ENCODE data around the gene PLAGL2.
"Not testable (repeated sequence)": the region's sequence is repeated elsewhere in the genome, so short reads cannot be mapped to it uniquely, and the experiment has no call there.

PLAGL2 gene

DNA sequence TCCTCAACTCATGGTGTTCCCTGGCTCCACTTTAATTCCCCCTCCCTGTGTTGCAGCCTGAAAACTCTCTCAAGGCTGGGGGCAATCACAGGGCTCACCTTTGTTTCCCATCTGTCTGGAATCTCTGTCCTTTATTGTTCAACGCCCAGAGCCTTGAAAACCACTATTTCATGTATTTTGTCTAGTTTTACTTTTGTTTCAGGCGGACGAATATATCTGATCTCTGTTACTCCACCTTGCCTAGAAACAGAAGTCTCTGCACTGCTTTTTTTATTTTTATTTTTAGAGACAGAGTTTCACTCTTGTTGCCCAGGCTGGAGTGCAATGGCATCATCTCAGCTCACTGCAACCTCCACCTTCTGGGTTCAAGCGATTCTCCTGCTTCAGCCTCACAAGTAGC is 27.6 kb downstream of the PLAGL2 start:
- DNase-seq (ENCODE audit: low spot score) = no peak

DNA sequence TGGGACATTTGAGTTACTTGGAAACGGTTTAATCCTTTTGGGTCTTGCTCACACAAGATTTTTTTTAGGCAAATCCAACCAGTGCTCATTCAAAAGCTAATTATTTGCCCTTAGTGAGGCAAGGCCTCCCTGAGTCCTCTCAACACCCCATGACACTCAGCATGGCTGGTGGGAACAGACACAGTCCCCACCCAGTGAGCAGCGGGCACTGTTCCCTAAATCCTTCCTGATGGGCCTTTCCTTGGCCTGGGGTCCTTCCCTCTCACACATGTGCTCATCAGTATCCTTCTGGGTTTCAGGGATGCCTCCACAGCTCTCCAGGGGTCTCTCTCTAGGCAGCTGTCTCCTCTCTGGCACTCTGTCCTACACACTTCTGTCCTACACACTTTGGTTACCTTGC is 28.0 kb downstream of the PLAGL2 start:
- no peak for DNase-seq (ENCODE audit: low spot score)

GRCh38 chr20:32177696-32178095 is 29.8 kb downstream of the PLAGL2 start:
- not testable (repeated sequence) for DNase-seq (ENCODE audit: low spot score)

- no peak for DNase-seq (ENCODE audit: low spot score)
Observed at GRCh38 chr20:32168184-32168910, 39.2 kb downstream of the PLAGL2 start.

DNA sequence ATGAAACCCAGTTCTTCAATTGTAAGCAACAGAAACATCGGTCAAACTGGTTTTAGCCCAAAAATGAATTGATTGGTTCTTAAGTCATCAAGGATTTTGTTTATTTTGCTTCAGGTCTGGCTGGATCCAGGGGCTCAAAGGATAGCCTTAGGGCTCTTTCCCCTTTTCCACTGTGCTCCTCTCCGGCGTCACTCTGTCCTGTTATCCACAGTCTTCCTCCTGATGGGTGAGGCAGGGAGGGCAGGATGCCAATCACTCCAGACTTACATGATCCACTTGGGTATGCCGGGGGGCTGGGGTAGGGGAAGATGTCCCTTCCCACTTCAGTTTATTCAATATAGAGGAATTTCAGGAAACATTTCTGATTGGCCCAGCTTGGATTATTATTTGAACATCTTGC is 40.0 kb downstream of the PLAGL2 start:
- no peak for DNase-seq (ENCODE audit: low spot score)

DNA sequence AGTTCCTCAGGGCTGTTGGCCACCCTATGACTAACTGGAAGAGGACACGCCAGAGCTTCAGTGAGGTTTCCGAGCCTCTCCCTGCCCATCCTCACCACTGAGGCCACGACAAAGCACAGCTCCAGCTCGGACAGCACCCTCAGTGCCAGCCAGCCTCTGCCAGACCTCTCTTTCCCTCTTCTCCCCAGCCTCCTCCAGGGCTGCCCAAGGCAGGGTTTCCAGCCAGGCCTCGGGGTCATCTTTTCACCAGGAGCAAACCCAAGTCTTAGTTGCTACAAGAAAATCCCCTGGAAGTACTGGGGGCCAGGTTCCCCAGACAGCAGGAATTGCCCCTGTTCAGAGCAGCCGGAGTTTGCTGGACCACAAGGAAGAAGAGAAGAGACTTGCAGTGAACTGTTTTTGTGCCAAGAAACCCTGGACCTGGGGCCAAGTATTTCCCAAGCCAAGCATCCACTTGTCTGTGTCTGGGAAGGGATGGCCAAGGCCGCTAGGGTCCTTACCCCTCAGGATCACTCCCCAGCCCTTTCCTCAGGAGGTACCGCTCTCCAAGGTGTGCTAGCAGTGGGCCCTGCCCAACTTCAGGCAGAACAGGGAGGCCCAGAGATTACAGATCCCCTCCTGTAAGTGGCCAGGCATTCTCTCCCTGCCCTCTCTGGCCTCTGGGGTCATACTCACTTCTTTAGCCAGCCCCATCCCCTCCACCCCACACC is 41.6 kb downstream of the PLAGL2 start:
- no peak for DNase-seq (ENCODE audit: low spot score)

- no peak for DNase-seq (ENCODE audit: low spot score)
Observed at GRCh38 chr20:32164984-32165735, 42.4 kb downstream of the PLAGL2 start.

GRCh38 chr20:32163951-32164350 is 43.6 kb downstream of the PLAGL2 start:
- DNase-seq (ENCODE audit: low spot score) = no peak

- DNase-seq (ENCODE audit: low spot score) = no peak
Observed at GRCh38 chr20:32162351-32162750, 45.2 kb downstream of the PLAGL2 start.

GRCh38 chr20:32160341-32160740 is 47.2 kb downstream of the PLAGL2 start:
- DNase-seq (ENCODE audit: low spot score) = no peak

GRCh38 chr20:32159766-32160221 is 47.7 kb downstream of the PLAGL2 start:
- DNase-seq (ENCODE audit: low spot score) = no peak

- DNase-seq (ENCODE audit: low spot score) = no peak
Observed at GRCh38 chr20:32158943-32159660, 48.4 kb downstream of the PLAGL2 start.

DNA sequence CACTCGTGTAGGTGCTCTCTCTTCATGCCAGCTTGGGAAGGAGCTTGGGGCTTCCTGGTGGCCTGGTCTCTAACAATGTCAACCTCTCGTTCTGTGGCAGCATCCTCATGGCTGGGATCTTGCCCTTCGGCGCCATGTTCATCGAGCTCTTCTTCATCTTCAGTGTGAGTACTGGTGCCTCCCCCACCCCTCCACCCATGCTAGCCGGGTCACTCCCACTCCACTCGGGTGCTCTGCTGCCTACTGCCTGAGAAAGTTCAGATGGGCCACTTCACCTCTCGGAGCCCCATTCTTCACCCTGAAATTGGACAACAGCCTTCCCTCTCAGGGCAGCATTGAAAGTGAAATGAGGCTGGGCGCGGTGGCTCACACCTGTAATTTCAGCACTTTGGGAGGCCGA is 49.2 kb downstream of the PLAGL2 start:
- no peak for DNase-seq (ENCODE audit: low spot score)

GRCh38 chr20:32157611-32158010 is 49.9 kb downstream of the PLAGL2 start:
- DNase-seq (ENCODE audit: low spot score) = no peak

DNA sequence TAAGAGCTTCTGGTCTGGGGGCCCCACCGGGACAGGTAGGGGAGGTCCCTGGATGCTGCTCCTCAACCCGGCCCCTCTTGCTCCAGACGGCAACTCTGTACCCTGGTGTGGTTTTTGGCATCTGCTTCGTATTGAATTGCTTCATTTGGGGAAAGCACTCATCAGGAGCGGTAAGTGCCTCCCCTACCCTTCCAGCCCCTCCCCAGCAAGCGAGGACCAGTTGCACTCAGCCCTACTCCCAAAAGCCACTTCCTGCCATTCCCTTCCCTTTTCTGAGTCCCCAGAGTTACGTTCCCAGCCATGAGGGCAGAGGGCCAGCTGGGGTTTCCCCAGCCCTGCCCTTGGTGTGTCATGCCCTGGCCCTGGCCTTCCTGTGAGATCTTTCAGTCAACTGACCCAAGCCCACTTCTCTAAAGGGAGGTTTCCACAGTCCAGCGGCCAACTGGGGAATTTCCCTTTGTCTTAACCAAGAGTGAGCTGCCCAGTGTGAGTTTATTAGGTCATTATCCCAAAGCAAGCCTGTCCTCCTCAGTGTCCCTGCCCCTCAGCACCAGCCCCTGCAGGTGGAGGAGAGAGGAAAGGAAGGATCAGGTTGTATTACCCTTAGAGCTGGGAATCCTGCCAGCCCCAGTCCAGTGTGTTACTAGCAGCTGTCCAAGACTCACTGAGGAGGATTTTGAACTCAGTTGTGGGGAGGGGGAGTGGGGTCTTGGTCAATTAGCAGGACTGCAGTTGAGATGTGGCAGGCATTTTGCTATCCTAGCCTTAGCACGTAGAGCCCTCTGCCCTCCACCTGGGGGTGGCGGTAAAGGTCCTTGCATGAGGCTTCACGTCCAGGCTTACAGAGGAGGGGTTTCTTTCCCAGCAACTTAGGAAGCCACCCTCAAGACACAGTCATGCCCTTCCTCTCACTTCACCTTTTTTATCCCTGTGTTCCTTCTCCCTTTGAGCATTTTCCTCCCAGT is 52.2 kb downstream of the PLAGL2 start:
- peak; percentile 67 for DNase-seq (ENCODE audit: low spot score)

DNA sequence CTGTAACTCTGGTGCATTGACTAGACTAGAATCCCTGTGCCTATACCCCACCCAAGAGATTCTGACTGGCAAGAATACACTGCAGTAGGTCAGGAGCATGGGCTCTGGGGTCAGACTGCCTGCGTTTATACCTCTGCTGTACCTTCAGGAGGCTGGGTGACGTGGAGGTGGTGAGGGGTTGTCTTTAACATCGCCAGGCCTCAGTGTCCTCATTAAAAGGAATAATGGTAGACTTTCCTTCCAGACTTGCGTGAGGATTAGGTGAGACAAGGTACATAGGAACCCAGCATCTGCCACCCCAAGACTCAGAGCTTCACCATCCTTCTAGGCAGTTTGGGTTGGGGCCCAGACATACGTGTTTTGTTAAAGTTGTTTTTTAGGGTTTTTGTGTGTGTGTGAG is 53.8 kb downstream of the PLAGL2 start:
- no peak for DNase-seq (ENCODE audit: low spot score)

- no peak for DNase-seq (ENCODE audit: low spot score)
Observed at GRCh38 chr20:32153156-32153665, 54.3 kb downstream of the PLAGL2 start.

GRCh38 chr20:32152421-32153155 is 55.0 kb downstream of the PLAGL2 start:
- DNase-seq (ENCODE audit: low spot score) = peak; percentile 64

DNA sequence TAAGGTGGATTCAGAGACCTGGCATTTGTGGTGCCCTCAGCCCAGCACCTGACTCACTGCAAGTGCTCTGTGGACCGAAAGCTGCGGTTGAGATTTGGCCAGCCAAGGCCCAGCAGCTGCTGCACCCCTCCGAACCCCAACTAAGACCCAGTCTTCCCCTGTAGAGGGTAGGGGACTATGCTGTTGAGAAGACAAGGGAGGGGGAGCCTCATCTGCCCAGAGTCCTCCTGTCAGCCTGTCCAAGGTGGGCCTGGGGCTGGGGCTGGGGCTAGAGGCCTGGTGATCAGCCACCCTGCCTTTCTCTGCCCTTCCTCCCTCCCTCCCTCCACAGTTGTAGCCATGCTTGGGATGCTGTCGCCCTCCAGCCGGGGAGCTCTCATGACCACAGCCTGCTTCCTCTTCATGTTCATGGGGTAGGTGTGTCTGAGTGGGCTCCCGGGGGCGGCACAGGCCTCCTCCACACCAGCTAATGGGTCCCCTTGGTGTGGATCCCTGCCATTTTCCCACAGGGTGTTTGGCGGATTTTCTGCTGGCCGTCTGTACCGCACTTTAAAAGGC is 57.2 kb downstream of the PLAGL2 start:
- DNase-seq (ENCODE audit: low spot score) = no peak
